GM18868 (cell line): ENCODE results near the gene SERPINF2.
"Not testable (repeated sequence)": the region's sequence is repeated elsewhere in the genome, so short reads cannot be mapped to it uniquely, and the experiment has no call there.

ENCODE experiments used
- ATAC-seq: cut with Tn5 transposase; IDR thresholded peaks from one replicate; pipeline ENCODE4 v1.9.1; 2021; ENCODE audit warnings: mild to moderate bottlenecking, moderate library complexity; ENCODE audit not compliant: unreplicated experiment

Gene SERPINF2

GRCh38 chr17:1733759-1734158 lies 8.9 kb upstream of the SERPINF2 start:
- ATAC-seq, result no peak

- ATAC-seq, result no peak
These were observed 7.3 kb upstream of the SERPINF2 start for GRCh38 chr17:1735418-1735817.

GRCh38 chr17:1735834-1736347 lies 6.8 kb upstream of the SERPINF2 start:
- ATAC-seq, result no peak

- no peak for ATAC-seq
These were observed 6.1 kb upstream of the SERPINF2 start for GRCh38 chr17:1736348-1737281.

GRCh38 chr17:1737531-1738291 lies 5.0 kb upstream of the SERPINF2 start:
- no peak for ATAC-seq

- ATAC-seq, result not testable (repeated sequence)
These were observed 772 bp upstream of the SERPINF2 start for GRCh38 chr17:1741899-1742298.

GRCh38 chr17:1743088-1743439 lies 393 bp downstream of the SERPINF2 start:
- no peak for ATAC-seq

- no peak for ATAC-seq
These were observed 2.2 kb downstream of the SERPINF2 start for GRCh38 chr17:1744551-1745512.

- ATAC-seq, result no peak
These were observed 2.9 kb downstream of the SERPINF2 start for GRCh38 chr17:1745513-1746020.

GRCh38 chr17:1746975-1747543 lies 4.4 kb downstream of the SERPINF2 start:
- no peak for ATAC-seq

- ATAC-seq, result no peak
These were observed 8.0 kb downstream of the SERPINF2 start for GRCh38 chr17:1750628-1751027.

GRCh38 chr17:1752425-1753262 lies 10.0 kb downstream of the SERPINF2 start:
- no peak for ATAC-seq

- ATAC-seq, result no peak
These were observed 11.2 kb downstream of the SERPINF2 start for GRCh38 chr17:1753767-1754429.

GRCh38 chr17:1754430-1755112 lies 11.9 kb downstream of the SERPINF2 start:
- no peak for ATAC-seq

- ATAC-seq, result no peak
These were observed 12.7 kb downstream of the SERPINF2 start for GRCh38 chr17:1755252-1755826.

- no peak for ATAC-seq
These were observed 13.2 kb downstream of the SERPINF2 start for GRCh38 chr17:1755827-1756262.

- ATAC-seq, result no peak
These were observed 16.1 kb downstream of the SERPINF2 start for GRCh38 chr17:1758807-1759206.

- ATAC-seq, result no peak
These were observed 16.9 kb downstream of the SERPINF2 start for GRCh38 chr17:1759529-1759928.
